Astrocyte (in vitro differentiated cells and primary cell): Measurements from ENCODE around the gene DCDC1. TPM values are rescaled to one million over a fixed set of nuclear protein-coding genes. Genes with fewer than 3 reads are reported as not detected.

Experiments
- DNase-seq: peaks from one replicate; pipeline ENCODE4 v3.0.0-alpha.2; 2010; ENCODE audit warnings: low read depth
- FAIRE-seq: peaks from 2 replicates; lab custom pipeline; 2011; peaks lifted over from hg19 to GRCh38; lab: Jason Lieb, UNC
- H2AFZ ChIP-seq: 2 replicates; pipeline ENCODE4 v1.6.0; 2012; ENCODE audit warnings: low read depth, low read length, inconsistent platforms
- H3K27ac ChIP-seq: 2 replicates; pipeline ENCODE4 v1.5.1; 2011; ENCODE audit warnings: low read depth, low read length, inconsistent platforms
- H3K27me3 ChIP-seq: 2 replicates; pipeline ENCODE4 v1.6.0; 2011; ENCODE audit warnings: low read length, inconsistent platforms; ENCODE audit not compliant: insufficient read depth
- H3K36me3 ChIP-seq: 2 replicates; pipeline ENCODE4 v1.5.1; 2011; ENCODE audit warnings: low read length, inconsistent platforms; ENCODE audit not compliant: insufficient read depth
- H3K4me1 ChIP-seq: 2 replicates; pipeline ENCODE4 v1.5.1; 2011; ENCODE audit warnings: low read length, inconsistent platforms; ENCODE audit not compliant: insufficient read depth
- H3K4me2 ChIP-seq: 2 replicates; pipeline ENCODE4 v1.6.0; 2012; ENCODE audit warnings: low read length, inconsistent platforms
- H3K4me3 ChIP-seq: 2 replicates; pipeline ENCODE4 v1.5.1; 2011; ENCODE audit warnings: low read depth, mild to moderate bottlenecking, low read length, inconsistent platforms; ENCODE audit not compliant: insufficient read depth
- H3K79me2 ChIP-seq: 2 replicates; pipeline ENCODE4 v1.6.0; 2012; ENCODE audit warnings: mild to moderate bottlenecking, low read length, inconsistent platforms; ENCODE audit not compliant: insufficient read depth
- H3K9ac ChIP-seq: 2 replicates; pipeline ENCODE4 v1.6.0; 2012; ENCODE audit warnings: mild to moderate bottlenecking, low read length, inconsistent platforms
- H3K9me3 ChIP-seq: 2 replicates; pipeline ENCODE4 v1.5.1; 2012; ENCODE audit warnings: low read depth, mild to moderate bottlenecking, low read length, inconsistent platforms; ENCODE audit not compliant: insufficient read depth
- H4K20me1 ChIP-seq: 2 replicates; pipeline ENCODE4 v1.6.0; 2012; ENCODE audit warnings: low read length, inconsistent platforms; ENCODE audit not compliant: insufficient read depth
- H3K27ac Mint-ChIP-seq: one replicate; pipeline ENCODE4 v1.8.0; 2021; ENCODE audit warnings: mild to moderate bottlenecking, mixed read lengths; ENCODE audit not compliant: unreplicated experiment
- H3K27me3 Mint-ChIP-seq: one replicate; pipeline ENCODE4 v1.8.0; 2021; ENCODE audit warnings: low read depth, mixed read lengths; ENCODE audit not compliant: unreplicated experiment
- H3K36me3 Mint-ChIP-seq: one replicate; pipeline ENCODE4 v1.8.0; 2021; ENCODE audit warnings: low read depth, mixed read lengths; ENCODE audit not compliant: unreplicated experiment
- H3K4me1 Mint-ChIP-seq: one replicate; pipeline ENCODE4 v1.8.0; 2021; ENCODE audit warnings: low read depth, mixed read lengths; ENCODE audit not compliant: unreplicated experiment
- H3K4me3 Mint-ChIP-seq: one replicate; pipeline ENCODE4 v1.8.0; 2021; ENCODE audit warnings: mild to moderate bottlenecking, moderate library complexity, mixed read lengths; ENCODE audit not compliant: unreplicated experiment
- H3K9me3 Mint-ChIP-seq: one replicate; pipeline ENCODE4 v1.8.0; 2021; ENCODE audit warnings: mild to moderate bottlenecking, mixed read lengths; ENCODE audit not compliant: unreplicated experiment
- EZH2 ChIP-seq: IDR thresholded peaks from 2 replicates; pipeline ENCODE4 v1.6.1; 2012; ENCODE audit warnings: mild to moderate bottlenecking, low read length, inconsistent platforms; ENCODE audit not compliant: insufficient read depth
- total RNA-seq: library from RNA; stranded (reverse); gene quantifications from 2 replicates; pipeline ENCODE4 v1.2.1, GENCODE V29; 2021
- TF ChIP-seq, protein P1 (sequence below): IDR thresholded peaks from 2 replicates; pipeline ENCODE4 v1.5.1; 2011; ENCODE audit warnings: low read depth, mild to moderate bottlenecking, inconsistent platforms, low read length, moderate library complexity; ENCODE audit not compliant: insufficient read depth

The DCDC1 gene
- total RNA-seq, 1 donor from 2014 or later, result 1.4 TPM

DNA sequence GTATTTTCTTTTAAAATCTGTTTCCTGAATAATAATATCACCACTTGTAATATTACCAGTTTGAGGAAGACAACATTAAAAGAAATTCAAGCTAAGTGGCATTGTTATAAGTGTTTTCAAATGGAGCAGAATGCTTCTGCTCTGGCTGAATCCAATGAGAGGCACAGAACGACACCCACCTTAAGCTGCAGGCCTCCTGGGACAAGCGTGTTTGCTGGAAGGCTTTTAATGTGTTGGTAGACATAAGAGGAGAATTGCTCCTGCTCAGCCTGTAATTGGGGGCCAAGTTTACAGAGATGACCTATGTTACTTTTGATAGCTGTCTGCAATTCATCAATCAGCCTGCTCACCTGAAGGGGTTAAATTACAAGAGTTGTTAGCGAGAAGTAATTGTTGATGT, 242.2 kb downstream of the DCDC1 start:
- H3K27ac Mint-ChIP-seq, result no peak overlapping the region

DNA sequence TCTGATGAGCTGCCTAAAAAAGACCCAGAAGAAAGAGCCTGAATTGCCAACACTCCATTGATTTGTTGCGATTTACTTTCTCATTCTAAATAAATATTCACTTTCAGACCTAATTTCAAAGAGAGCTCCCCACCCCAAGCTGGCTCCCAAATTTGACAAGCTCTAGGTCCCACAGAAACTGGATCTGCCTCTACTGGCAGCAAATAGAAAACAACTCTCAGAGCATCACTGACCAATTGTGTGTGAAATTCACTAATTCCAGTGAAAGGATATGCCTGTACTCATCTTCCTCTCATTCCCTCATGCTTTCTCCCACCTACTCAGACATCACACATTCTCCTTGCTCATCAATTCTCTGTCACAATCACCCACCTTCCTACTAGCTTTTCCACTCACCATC, 249.1 kb downstream of the DCDC1 start:
- H3K4me1 ChIP-seq, result no peaks in the 10 kb centered on the region
- no peaks in the 10 kb centered on the region for H3K27me3 ChIP-seq
- TF ChIP-seq, protein P1, sequence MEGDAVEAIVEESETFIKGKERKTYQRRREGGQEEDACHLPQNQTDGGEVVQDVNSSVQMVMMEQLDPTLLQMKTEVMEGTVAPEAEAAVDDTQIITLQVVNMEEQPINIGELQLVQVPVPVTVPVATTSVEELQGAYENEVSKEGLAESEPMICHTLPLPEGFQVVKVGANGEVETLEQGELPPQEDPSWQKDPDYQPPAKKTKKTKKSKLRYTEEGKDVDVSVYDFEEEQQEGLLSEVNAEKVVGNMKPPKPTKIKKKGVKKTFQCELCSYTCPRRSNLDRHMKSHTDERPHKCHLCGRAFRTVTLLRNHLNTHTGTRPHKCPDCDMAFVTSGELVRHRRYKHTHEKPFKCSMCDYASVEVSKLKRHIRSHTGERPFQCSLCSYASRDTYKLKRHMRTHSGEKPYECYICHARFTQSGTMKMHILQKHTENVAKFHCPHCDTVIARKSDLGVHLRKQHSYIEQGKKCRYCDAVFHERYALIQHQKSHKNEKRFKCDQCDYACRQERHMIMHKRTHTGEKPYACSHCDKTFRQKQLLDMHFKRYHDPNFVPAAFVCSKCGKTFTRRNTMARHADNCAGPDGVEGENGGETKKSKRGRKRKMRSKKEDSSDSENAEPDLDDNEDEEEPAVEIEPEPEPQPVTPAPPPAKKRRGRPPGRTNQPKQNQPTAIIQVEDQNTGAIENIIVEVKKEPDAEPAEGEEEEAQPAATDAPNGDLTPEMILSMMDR, result no peak
- no peak for TF ChIP-seq EZH2
- Mint-ChIP-seq H3K36me3 (no peaks in the 10 kb centered on the region), H3K4me3 (no peak overlapping the region), H3K27me3 (no peaks in the 10 kb centered on the region), H3K27ac (no peak overlapping the region), H3K9me3 (peaks cover 8% of the 10 kb centered on the region), H3K4me1 (peaks cover 3% of the 10 kb centered on the region)
- no peak overlapping the region for H3K27ac ChIP-seq
- H4K20me1 ChIP-seq, result no peaks in the 10 kb centered on the region
- H3K4me3 ChIP-seq, result no peak overlapping the region
- H3K36me3 ChIP-seq, result no peaks in the 10 kb centered on the region
- DNase-seq (no peak), FAIRE-seq (no peak)
- no peaks in the 10 kb centered on the region for H3K79me2 ChIP-seq
- H3K9me3 ChIP-seq, result no peaks in the 10 kb centered on the region
- H3K9ac ChIP-seq, result no peak overlapping the region
- no peak overlapping the region for H2AFZ ChIP-seq
- no peak overlapping the region for H3K4me2 ChIP-seq

More for the DNA sequence above, 242.2 kb downstream of the DCDC1 start:
- H4K20me1 ChIP-seq, result no peaks in the 10 kb centered on the region
- no peaks in the 10 kb centered on the region for H3K27me3 ChIP-seq
- no peak overlapping the region for H2AFZ ChIP-seq
- H3K9me3 ChIP-seq, result no peaks in the 10 kb centered on the region
- H3K4me1 ChIP-seq, result no peaks in the 10 kb centered on the region
- H3K4me1 Mint-ChIP-seq, result no peaks in the 10 kb centered on the region
- no peaks in the 10 kb centered on the region for H3K36me3 ChIP-seq
- no peak for DNase-seq
- H3K9ac ChIP-seq, result no peak overlapping the region
- H3K4me3 ChIP-seq, result no peak overlapping the region
- H3K36me3 Mint-ChIP-seq, result no peaks in the 10 kb centered on the region
- H3K9me3 Mint-ChIP-seq, result peaks cover 9% of the 10 kb centered on the region
- no peaks in the 10 kb centered on the region for H3K79me2 ChIP-seq
- no peak overlapping the region for H3K4me3 Mint-ChIP-seq
- no peak for FAIRE-seq
- no peaks in the 10 kb centered on the region for H3K27me3 Mint-ChIP-seq
- TF ChIP-seq, protein P1, result no peak
- no peak for TF ChIP-seq EZH2
- H3K27ac ChIP-seq, result no peak overlapping the region
- no peak overlapping the region for H3K4me2 ChIP-seq

DNA sequence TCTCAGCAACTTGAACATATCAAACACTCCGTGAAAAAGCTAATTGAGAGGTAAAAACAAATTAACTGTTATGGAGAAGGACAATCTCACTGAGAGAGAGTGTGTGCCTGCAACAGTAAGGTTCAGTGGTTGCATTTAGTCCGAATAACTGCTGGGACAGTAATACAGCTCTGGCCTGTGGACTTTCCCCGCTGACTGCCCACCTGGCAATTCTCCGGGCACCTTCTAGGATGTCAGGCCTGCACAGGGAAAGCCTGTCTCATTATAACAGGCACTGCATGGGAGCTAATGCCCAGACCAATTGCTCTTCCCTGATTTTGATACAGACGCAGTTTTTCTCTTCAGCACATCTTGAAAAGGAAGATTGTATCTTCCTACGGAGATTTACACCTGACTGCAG, 251.0 kb downstream of the DCDC1 start:
- Histone ChIP-seq H2AFZ (no peak overlapping the region), H3K79me2 (no peaks in the 10 kb centered on the region), H3K9ac (no peak overlapping the region), H3K4me2 (no peak overlapping the region), H3K27ac (no peak overlapping the region), H3K4me1 (no peaks in the 10 kb centered on the region), H4K20me1 (no peaks in the 10 kb centered on the region), H3K4me3 (no peak overlapping the region), H3K9me3 (no peaks in the 10 kb centered on the region), H3K27me3 (no peaks in the 10 kb centered on the region), H3K36me3 (no peaks in the 10 kb centered on the region)
- H3K27me3 Mint-ChIP-seq, result no peaks in the 10 kb centered on the region
- no peaks in the 10 kb centered on the region for H3K36me3 Mint-ChIP-seq
- H3K4me3 Mint-ChIP-seq, result no peak overlapping the region
- no peaks in the 10 kb centered on the region for H3K9me3 Mint-ChIP-seq
- no peak for TF ChIP-seq EZH2
- TF ChIP-seq, protein P1, result no peak
- no peak for FAIRE-seq
- H3K4me1 Mint-ChIP-seq, result peaks cover 3% of the 10 kb centered on the region
- no peak for DNase-seq
- H3K27ac Mint-ChIP-seq, result no peak overlapping the region
